Smooth muscle cell (in vitro differentiated cells): Measurements from ENCODE around the gene C17orf67. TPM values are rescaled to one million over a fixed set of nuclear protein-coding genes. Genes with fewer than 3 reads are reported as not detected.

Experiments
- DNase-seq: peaks from one replicate; lab custom pipeline; 2025; ENCODE audit not compliant: unreplicated experiment; lab: John Stamatoyannopoulos, UW
- H2AFZ ChIP-seq: fragments of 200-600 bp; sonication (generic); 2 replicates; pipeline ENCODE4 v1.6.0; 2016; ENCODE audit warnings: antibody characterized with exemption, low read depth, mild to moderate bottlenecking
- H3F3A ChIP-seq: fragments of 200-600 bp; sonication (generic); 2 replicates; pipeline ENCODE4 v1.6.0; 2017; ENCODE audit warnings: antibody characterized with exemption, low read depth
- H3K27ac ChIP-seq: fragments of 200-600 bp; sonication (generic); 2 replicates; pipeline ENCODE4 v1.5.1; 2016; ENCODE audit warnings: low read depth, mild to moderate bottlenecking
- H3K27me3 ChIP-seq: fragments of 200-600 bp; sonication (generic); 2 replicates; pipeline ENCODE4 v1.6.1; 2016; ENCODE audit warnings: low read depth, mild to moderate bottlenecking
- H3K36me3 ChIP-seq: fragments of 200-600 bp; sonication (generic); 2 replicates; pipeline ENCODE4 v1.5.1; 2016; ENCODE audit warnings: low read depth
- H3K4me1 ChIP-seq: fragments of 200-600 bp; sonication (generic); 2 replicates; pipeline ENCODE4 v1.5.1; 2016; ENCODE audit warnings: low read depth
- H3K4me2 ChIP-seq: fragments of 200-600 bp; sonication (generic); 2 replicates; pipeline ENCODE4 v1.6.0; 2016; ENCODE audit warnings: mild to moderate bottlenecking
- H3K4me3 ChIP-seq: fragments of 200-600 bp; sonication (generic); 2 replicates; pipeline ENCODE4 v1.5.1; 2016; ENCODE audit warnings: mild to moderate bottlenecking
- H3K79me2 ChIP-seq: fragments of 200-600 bp; sonication (generic); 2 replicates; pipeline ENCODE4 v1.6.0; 2016; ENCODE audit warnings: low read depth, mild to moderate bottlenecking
- H3K9ac ChIP-seq: fragments of 200-600 bp; sonication (generic); 2 replicates; pipeline ENCODE4 v1.6.0; 2016; ENCODE audit warnings: low read depth
- H3K9me3 ChIP-seq: fragments of 200-600 bp; sonication (generic); replicated peaks from 2 replicates; pipeline ENCODE4 v1.5.1; 2016; ENCODE audit warnings: low read depth
- H4K20me1 ChIP-seq: fragments of 200-600 bp; sonication (generic); 2 replicates; pipeline ENCODE4 v1.6.0; 2016; ENCODE audit warnings: low read depth
- WGBS: methylation state at CpG from one replicate; pipeline ENCODE4 v1.1.7; 2016; ENCODE audit warnings: low lambda C conversion rate; 5-methylcytosine and 5-hydroxymethylcytosine counted together
- polyA plus RNA-seq: library from polyadenylated mRNA; unstranded; fragments of >200 nt; fragmentation: Nextera tagmentation; extraction: Ambion mirVana; gene quantifications from 2 replicates; pipeline ENCODE4 v1.2.1, GENCODE V29; 2016
- total RNA-seq: library from RNA; depleted of rRNA; stranded (reverse); fragments of >200 nt; gene quantifications from 2 replicates; pipeline ENCODE4 v1.2.3, GENCODE V29; 2014
- TF ChIP-seq, protein P1 (sequence below): fragments of 200-600 bp; sonication (generic); IDR thresholded peaks from 2 replicates; pipeline ENCODE4 v1.5.1; 2017; ENCODE audit warnings: borderline replicate concordance, mild to moderate bottlenecking, antibody characterized with exemption; ENCODE audit not compliant: insufficient read depth, poor library complexity, severe bottlenecking

The C17orf67 gene
- total and polyA plus RNA-seq, 2 experiments from 2014 or later: 0.47 TPM; not detected in 1

DNA sequence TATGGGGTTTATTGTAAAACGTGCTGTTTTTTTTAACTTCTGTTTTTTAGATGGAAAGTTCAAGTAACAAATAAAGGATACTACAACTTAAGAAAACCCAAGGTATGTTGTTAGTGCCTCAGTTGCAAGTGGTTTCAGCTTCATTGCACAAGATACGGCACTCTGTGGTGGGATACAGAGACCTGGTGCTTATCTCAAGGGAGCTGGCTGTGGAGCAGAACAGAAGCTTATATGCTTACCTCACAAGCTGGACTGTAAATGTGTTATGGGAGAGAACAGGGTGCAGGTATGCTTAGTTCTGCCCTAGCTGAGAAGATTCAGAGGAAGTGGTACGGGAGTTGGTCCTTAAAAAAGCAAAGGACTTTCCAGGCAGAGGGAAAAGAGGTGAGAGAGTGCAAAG is 15.4 kb upstream of the C17orf67 start:
- Histone ChIP-seq H3F3A (no peaks in the 10 kb centered on the region), H3K36me3 (no peaks in the 10 kb centered on the region), H3K4me1 (no peaks in the 10 kb centered on the region), H2AFZ (no peak overlapping the region), H3K27ac (no peak overlapping the region), H3K79me2 (no peaks in the 10 kb centered on the region), H3K27me3 (no peaks in the 10 kb centered on the region), H3K9me3 (no peaks in the 10 kb centered on the region), H3K4me2 (no peak overlapping the region), H3K9ac (no peak overlapping the region), H3K4me3 (no peak overlapping the region), H4K20me1 (no peaks in the 10 kb centered on the region)
- 77% methylated on average over 3 of the region's 3 CpGs for WGBS
- TF ChIP-seq, protein P1, sequence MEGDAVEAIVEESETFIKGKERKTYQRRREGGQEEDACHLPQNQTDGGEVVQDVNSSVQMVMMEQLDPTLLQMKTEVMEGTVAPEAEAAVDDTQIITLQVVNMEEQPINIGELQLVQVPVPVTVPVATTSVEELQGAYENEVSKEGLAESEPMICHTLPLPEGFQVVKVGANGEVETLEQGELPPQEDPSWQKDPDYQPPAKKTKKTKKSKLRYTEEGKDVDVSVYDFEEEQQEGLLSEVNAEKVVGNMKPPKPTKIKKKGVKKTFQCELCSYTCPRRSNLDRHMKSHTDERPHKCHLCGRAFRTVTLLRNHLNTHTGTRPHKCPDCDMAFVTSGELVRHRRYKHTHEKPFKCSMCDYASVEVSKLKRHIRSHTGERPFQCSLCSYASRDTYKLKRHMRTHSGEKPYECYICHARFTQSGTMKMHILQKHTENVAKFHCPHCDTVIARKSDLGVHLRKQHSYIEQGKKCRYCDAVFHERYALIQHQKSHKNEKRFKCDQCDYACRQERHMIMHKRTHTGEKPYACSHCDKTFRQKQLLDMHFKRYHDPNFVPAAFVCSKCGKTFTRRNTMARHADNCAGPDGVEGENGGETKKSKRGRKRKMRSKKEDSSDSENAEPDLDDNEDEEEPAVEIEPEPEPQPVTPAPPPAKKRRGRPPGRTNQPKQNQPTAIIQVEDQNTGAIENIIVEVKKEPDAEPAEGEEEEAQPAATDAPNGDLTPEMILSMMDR: no peak
- no peak for DNase-seq

DNA sequence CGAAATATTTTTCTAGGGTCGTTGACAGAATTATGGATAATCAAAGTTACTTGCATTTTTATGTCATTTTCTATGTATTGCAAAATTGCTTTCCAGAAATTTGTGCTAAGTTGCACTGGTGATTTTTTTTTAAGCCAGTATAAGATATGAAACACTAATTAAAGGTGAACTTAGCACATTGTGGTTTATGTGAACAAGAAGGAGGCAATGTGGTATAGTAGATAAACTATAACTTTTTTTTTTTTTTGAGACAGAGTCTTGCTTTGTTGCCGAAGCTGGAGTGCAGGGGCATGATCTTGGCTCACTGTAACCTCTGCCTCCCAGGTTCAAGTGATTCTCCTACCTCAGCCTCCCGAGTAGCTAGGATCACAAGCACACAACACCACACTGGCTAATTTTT is 13.4 kb upstream of the C17orf67 start:
- no peak overlapping the region for H3K4me2 ChIP-seq
- DNase-seq: no peak
- no peak overlapping the region for H3K4me3 ChIP-seq
- H3K9me3 ChIP-seq: no peaks in the 10 kb centered on the region
- no peaks in the 10 kb centered on the region for H3K79me2 ChIP-seq
- no peak overlapping the region for H3K9ac ChIP-seq
- H3K27me3 ChIP-seq: no peaks in the 10 kb centered on the region
- H3F3A ChIP-seq: no peaks in the 10 kb centered on the region
- no peak overlapping the region for H3K27ac ChIP-seq
- 95% methylated on average over 4 of the region's 4 CpGs for WGBS
- no peaks in the 10 kb centered on the region for H3K36me3 ChIP-seq
- TF ChIP-seq, protein P1: no peak
- no peaks in the 10 kb centered on the region for H4K20me1 ChIP-seq
- H2AFZ ChIP-seq: no peak overlapping the region
- H3K4me1 ChIP-seq: no peaks in the 10 kb centered on the region

DNA sequence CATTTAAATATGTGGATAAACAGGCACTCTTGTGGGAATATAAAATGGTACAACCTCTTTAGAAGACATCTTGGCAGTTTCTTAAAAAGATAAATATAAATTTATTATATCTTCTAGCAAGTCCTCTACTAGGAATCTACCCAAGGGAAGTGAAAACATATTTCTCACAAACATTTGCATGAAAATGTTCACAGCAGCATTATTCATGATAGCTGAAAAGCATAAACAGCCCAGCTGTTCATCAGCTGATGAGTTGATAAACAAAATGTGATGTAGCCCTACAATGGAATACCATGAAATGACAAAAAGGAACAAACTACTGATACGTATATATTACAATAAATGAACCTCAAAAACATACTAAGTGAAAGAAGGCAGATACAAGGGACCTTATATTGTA is 12.2 kb upstream of the C17orf67 start:
- H3K9ac ChIP-seq: no peak overlapping the region
- no peaks in the 10 kb centered on the region for H3F3A ChIP-seq
- H4K20me1 ChIP-seq: no peaks in the 10 kb centered on the region
- WGBS: 87% methylated on average over 1 of the region's 1 CpG
- H3K4me2 ChIP-seq: no peak overlapping the region
- H3K4me1 ChIP-seq: no peaks in the 10 kb centered on the region
- no peaks in the 10 kb centered on the region for H3K9me3 ChIP-seq
- no peak overlapping the region for H3K4me3 ChIP-seq
- H3K79me2 ChIP-seq: no peaks in the 10 kb centered on the region
- no peaks in the 10 kb centered on the region for H3K27me3 ChIP-seq
- DNase-seq: no peak
- H3K36me3 ChIP-seq: no peaks in the 10 kb centered on the region
- TF ChIP-seq, protein P1: no peak
- no peak overlapping the region for H2AFZ ChIP-seq
- no peak overlapping the region for H3K27ac ChIP-seq

DNA sequence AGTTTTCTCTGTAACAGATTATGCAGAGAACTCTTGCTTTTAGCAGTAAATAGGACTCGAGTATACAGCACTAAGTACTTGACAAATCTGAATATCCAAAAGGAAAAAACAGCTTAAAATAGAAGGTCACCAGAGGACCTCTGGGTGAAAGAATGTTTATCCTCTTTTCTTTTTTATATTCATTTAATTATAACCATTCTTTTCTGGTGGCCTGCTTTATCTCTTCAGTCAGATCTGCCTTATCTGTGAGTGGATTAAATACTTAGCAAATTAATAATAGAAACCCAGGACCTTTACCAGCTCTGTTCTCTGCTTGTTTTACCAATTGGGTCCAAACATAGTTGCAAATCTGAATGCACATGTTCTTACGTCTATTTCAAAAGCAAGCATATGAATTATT is 8.9 kb upstream of the C17orf67 start:
- H4K20me1 ChIP-seq: no peaks in the 10 kb centered on the region
- H3K9me3 ChIP-seq: no peaks in the 10 kb centered on the region
- no peak overlapping the region for H2AFZ ChIP-seq
- H3K4me2 ChIP-seq: no peak overlapping the region
- no peaks in the 10 kb centered on the region for H3K4me1 ChIP-seq
- WGBS: 90% methylated on average over 2 of the region's 2 CpGs
- DNase-seq: no peak
- H3K9ac ChIP-seq: no peak overlapping the region
- no peaks in the 10 kb centered on the region for H3K36me3 ChIP-seq
- H3K4me3 ChIP-seq: no peak overlapping the region
- TF ChIP-seq, protein P1: no peak
- no peaks in the 10 kb centered on the region for H3K79me2 ChIP-seq
- no peaks in the 10 kb centered on the region for H3F3A ChIP-seq
- no peak overlapping the region for H3K27ac ChIP-seq
- H3K27me3 ChIP-seq: no peaks in the 10 kb centered on the region
